SK-N-SH (cell line): ENCODE results near the gene FTO. TPM values are rescaled to one million over a fixed set of nuclear protein-coding genes. Genes with fewer than 3 reads are reported as not detected.

Experiments used
- CTCF ChIA-PET: fragments of 300-600, 350-600 bp; formaldehyde crosslinking; extraction: SDS; loops from one replicate; lab custom pipeline; 2021; lab: Yijun Ruan, JAX
- POLR2A ChIA-PET: fragments of 350-600 bp; sonication (Branson Sonifier 250); formaldehyde crosslinking; extraction: SDS; loops from one replicate; lab custom pipeline; 2020; ENCODE audit warnings: antibody characterized with exemption, inconsistent platforms; lab: Yijun Ruan, JAX
- DNase-seq: peaks from one replicate; pipeline ENCODE4 v3.0.0; 2012
- H2AFZ ChIP-seq: fragments of 200-600 bp; sonication (generic); 2 replicates; pipeline ENCODE4 v1.8.1; 2016; ENCODE audit warnings: antibody characterized with exemption, mild to moderate bottlenecking, low read depth
- H3F3A ChIP-seq: fragments of 200-600 bp; sonication (generic); replicated peaks from 2 replicates; pipeline ENCODE3; 2016; ENCODE audit warnings: antibody characterized with exemption, mild to moderate bottlenecking; ENCODE audit not compliant: insufficient read depth
- H3K27ac ChIP-seq, 2 experiments: fragments of 200-500 bp in 1 of 2; fragments of 200-600 bp in 1 of 2; sonication (Bioruptor generic) in 1 of 2; sonication (generic), shearing (Covaris generic) in 1 of 2; 2 replicates each; pipeline versions ENCODE4 v1.5.1 to v1.6.1; 2014 to 2016; ENCODE audit warnings: low read depth in 2 of 2, inconsistent platforms in 1 of 2, low read length in 1 of 2, mild to moderate bottlenecking in 1 of 2, mixed read lengths in 1 of 2
- H3K27me3 ChIP-seq: fragments of 200-600 bp; sonication (generic), shearing (Covaris generic); 2 replicates; pipeline ENCODE4 v1.6.1; 2016; ENCODE audit warnings: mixed run types; ENCODE audit not compliant: insufficient read depth
- H3K36me3 ChIP-seq, 2 experiments: fragments of 200-500 bp in 1 of 2; fragments of 200-600 bp in 1 of 2; sonication (Bioruptor generic) in 1 of 2; sonication (generic) in 1 of 2; replicated peaks in 1 of 2; 2 replicates each; pipeline versions ENCODE3 to v1.5.1; 2014 to 2016; ENCODE audit warnings: low read length in 1 of 2, mild to moderate bottlenecking in 1 of 2; ENCODE audit not compliant: insufficient read depth in 2 of 2, control insufficient read depth in 1 of 2
- H3K4me1 ChIP-seq, 2 experiments: fragments of 200-500 bp in 1 of 2; fragments of 200-600 bp in 1 of 2; sonication (Bioruptor generic) in 1 of 2; sonication (generic), shearing (Covaris generic) in 1 of 2; 2 replicates each; pipeline versions ENCODE4 v1.5.1 to v1.6.1; 2014 to 2016; ENCODE audit warnings: low read depth in 1 of 2, low read length in 1 of 2, mixed run types in 1 of 2; ENCODE audit not compliant: insufficient read depth in 2 of 2, control insufficient read depth in 1 of 2
- H3K4me2 ChIP-seq: fragments of 200-600 bp; sonication (generic), shearing (Covaris generic); 2 replicates; pipeline ENCODE4 v1.6.1; 2017; ENCODE audit warnings: mixed run types
- H3K4me3 ChIP-seq, 2 experiments: fragments of 200-500 bp in 1 of 2; fragments of 200-600 bp in 1 of 2; sonication (Bioruptor generic) in 1 of 2; sonication (generic), shearing (Covaris generic) in 1 of 2; 2 replicates each; pipeline versions ENCODE4 v1.5.1 to v1.8.1; 2014 to 2016; ENCODE audit warnings: low read depth in 2 of 2, inconsistent platforms in 1 of 2, low read length in 1 of 2, mild to moderate bottlenecking in 1 of 2, mixed read lengths in 1 of 2, moderate library complexity in 1 of 2
- H3K79me2 ChIP-seq: fragments of 200-600 bp; sonication (generic); 2 replicates; pipeline ENCODE4 v1.8.1; 2017; ENCODE audit warnings: mild to moderate bottlenecking; ENCODE audit not compliant: insufficient read depth
- H3K9ac ChIP-seq: fragments of 200-600 bp; sonication (generic); 2 replicates; pipeline ENCODE4 v1.6.1; 2017; ENCODE audit warnings: mixed run types
- H3K9me2 ChIP-seq: fragments of 200-600 bp; sonication (generic); 2 replicates; pipeline ENCODE4 v1.6.1; 2017; ENCODE audit warnings: mixed run types
- H3K9me3 ChIP-seq: fragments of 200-600 bp; sonication (generic); 2 replicates; pipeline ENCODE4 v1.6.1; 2017; ENCODE audit warnings: mixed run types, mild to moderate bottlenecking, moderate library complexity
- H4K20me1 ChIP-seq: fragments of 200-600 bp; sonication (generic); 2 replicates; pipeline ENCODE4 v1.6.1; 2017; ENCODE audit warnings: mild to moderate bottlenecking, mixed run types; ENCODE audit not compliant: insufficient read depth
- CHD2 ChIP-seq: fragments of 150-350 bp; IDR thresholded peaks from 2 replicates; pipeline ENCODE4 v1.6.1; 2018; ENCODE audit warnings: low read length; ENCODE audit not compliant: partially characterized antibody
- EP300 ChIP-seq, 2 experiments: IDR thresholded peaks; 2 replicates each; pipeline versions ENCODE4 v1.4.0 to v1.6.1; 2012; ENCODE audit warnings: borderline replicate concordance in 1 of 2, low read depth in 1 of 2, low read length in 1 of 2
- FOXJ3 ChIP-seq: sonication (generic); formaldehyde crosslinking; IDR thresholded peaks from 2 replicates; pipeline ENCODE4 v1.5.1; 2020; ENCODE audit warnings: mild to moderate bottlenecking, missing genetic modification reagents
- GABPA ChIP-seq: IDR thresholded peaks from 2 replicates; pipeline ENCODE4 v1.4.0; 2012; ENCODE audit warnings: low read depth, mild to moderate bottlenecking
- GATA2 ChIP-seq: sonication (generic); formaldehyde crosslinking; IDR thresholded peaks from 2 replicates; pipeline ENCODE4 v1.5.0; 2020; ENCODE audit warnings: mild to moderate bottlenecking, missing genetic modification reagents
- IRF3 ChIP-seq: fragments of 150-350 bp; IDR thresholded peaks from 2 replicates; pipeline ENCODE4 v1.6.1; 2016; ENCODE audit warnings: mild to moderate bottlenecking, low read depth, low read length
- MAX ChIP-seq: IDR thresholded peaks from 2 replicates; pipeline ENCODE4 v1.4.0; 2012; ENCODE audit warnings: low read depth
- REST ChIP-seq: IDR thresholded peaks from 2 replicates; pipeline ENCODE4 v1.6.1; 2012; ENCODE audit warnings: mild to moderate bottlenecking, low read depth, low read length, moderate library complexity
- RXRA ChIP-seq: IDR thresholded peaks from 2 replicates; pipeline ENCODE4 v1.4.0; 2012; ENCODE audit warnings: low read depth, mild to moderate bottlenecking, borderline replicate concordance
- SMC3 ChIP-seq: IDR thresholded peaks from 2 replicates; pipeline ENCODE4 v1.6.1; 2012; ENCODE audit warnings: low read depth, low read length, improper control_type of control experiment
- USF1 ChIP-seq: IDR thresholded peaks from 2 replicates; pipeline ENCODE4 v1.4.0; 2012; ENCODE audit warnings: low read depth, borderline replicate concordance
- USF2 ChIP-seq: fragments of 150-350 bp; IDR thresholded peaks from 2 replicates; pipeline ENCODE4 v1.6.1; 2017; ENCODE audit warnings: antibody characterized with exemption, low read length, low read depth, borderline replicate concordance
- YY1 ChIP-seq: IDR thresholded peaks from 2 replicates; pipeline ENCODE4 v1.4.0; 2012; ENCODE audit warnings: low read depth, mild to moderate bottlenecking
- ZBTB33 ChIP-seq: IDR thresholded peaks from 2 replicates; pipeline ENCODE4 v1.4.0; 2012; ENCODE audit warnings: low read depth, borderline replicate concordance
- WGBS: methylation state at CpG from one replicate; pipeline ENCODE4 v1.1.6; 2017; ENCODE audit warnings: low lambda C conversion rate; 5-methylcytosine and 5-hydroxymethylcytosine counted together
- polyA plus RNA-seq, 3 experiments: library from polyadenylated mRNA; depleted of rRNA; stranded (reverse); fragments of >200 nt; gene quantifications; 2 replicates each; pipeline ENCODE4 v1.2.3, GENCODE V29; 2012

The FTO gene
- polyA plus RNA-seq, 1 of the 3 experiments (the other 2 are of a cell fraction), result 41.2 TPM

- TF ChIP-seq ZBTB33 (no peak), USF2 (no peak), RXRA (no peak), YY1 (no peak), CHD2 (no peak), FOXJ3 (no peak)
These were observed 162.6 kb downstream of the FTO start (continued) for GRCh38 chr16:53866520-53866919.

GRCh38 chr16:53870831-53871230 lies 166.9 kb downstream of the FTO start:
- POLR2A ChIA-PET, result no interaction called here
- Histone ChIP-seq H2AFZ (no peak overlapping the region), H4K20me1 (no peaks in the 10 kb centered on the region), H3K9ac (no peak overlapping the region), H3K36me3 (peaks cover 3 to 4% of the 10 kb centered on the region in 2 experiments), H3K4me2 (no peak overlapping the region), H3F3A (no peaks in the 10 kb centered on the region), H3K27ac (no peak overlapping the region), H3K27me3 (no peaks in the 10 kb centered on the region), H3K79me2 (no peaks in the 10 kb centered on the region), H3K4me3 (no peak overlapping the region), H3K4me1 (no peaks in the 10 kb centered on the region), H3K9me3 (no peaks in the 10 kb centered on the region), H3K9me2 (no peaks in the 10 kb centered on the region)
- no peak for DNase-seq
- 91% methylated on average over 1 of the region's 1 CpG for WGBS
- no peak for TF ChIP-seq CHD2
- TF ChIP-seq EP300 (IDR thresholded peaks at IDR 0.05; ENCODE audit: borderline replicate concordance in 1 of 2, low read depth in 1 of 2, low read length in 1 of 2), result no peak
- no peak for TF ChIP-seq GATA2 (CRISPR knock-in tag)
- TF ChIP-seq REST, result no peak
- no peak for TF ChIP-seq IRF3
- TF ChIP-seq RXRA, result no peak
- no peak for TF ChIP-seq GABPA
- no peak for TF ChIP-seq YY1
- TF ChIP-seq USF1, result no peak
- TF ChIP-seq SMC3, result no peak
- TF ChIP-seq MAX, result no peak
- TF ChIP-seq ZBTB33, result no peak
- CTCF ChIA-PET, result interaction anchor here (0.6 kb wide), 1 partner anchor 872 kb away, joined by 3 read pairs; no protein-coding TSS in a partner anchor
